LNCaP clone FGC (cell line): ENCODE data around the gene ZNF660.

Experiments
- DNase-seq: peaks from one replicate; pipeline ENCODE4 v3.0.0-alpha.2; 2011; ENCODE audit warnings: low read depth
- H3K4me3 ChIP-seq: 2 replicates; pipeline ENCODE4 v1.5.1; 2011; ENCODE audit warnings: mild to moderate bottlenecking, low read depth, low read length, control low read depth
- CTCF ChIP-seq: IDR thresholded peaks from 2 replicates; pipeline ENCODE4 v1.5.1; 2012; ENCODE audit warnings: mild to moderate bottlenecking; ENCODE audit not compliant: control insufficient read depth, insufficient read depth; ENCODE audit errors: extremely low read depth

ZNF660 gene

GRCh38 chr3:44601749-44602148, 17.0 kb downstream of the ZNF660 start:
- no peak for DNase-seq
- H3K4me3 ChIP-seq: no peak overlapping the region
- no peak for TF ChIP-seq CTCF

GRCh38 chr3:44612678-44613077, 27.9 kb downstream of the ZNF660 start:
- DNase-seq: no peak

GRCh38 chr3:44624749-44625480, 40.2 kb downstream of the ZNF660 start, which contains the start of gene ZNF197:
Gene ZNF197, plus strand, starts transcription at chr3:44625036. Its CDS starts 4,119 bp downstream, at chr3:44629155.
- DNase-seq: peak; percentile 72
- no peak for TF ChIP-seq CTCF
- H3K4me3 ChIP-seq: peak within 1 kb of the TSS; percentile 83

More at GRCh38 chr3:44612678-44613077, 27.9 kb downstream of the ZNF660 start:
- no peak for TF ChIP-seq CTCF
- H3K4me3 ChIP-seq: no peak overlapping the region

GRCh38 chr3:44628716-44629115, 44.0 kb downstream of the ZNF660 start:
- TF ChIP-seq CTCF: no peak
- no peak for DNase-seq

GRCh38 chr3:44632193-44632592, 47.4 kb downstream of the ZNF660 start:
- DNase-seq: no peak
- H3K4me3 ChIP-seq: no peak overlapping the region
- TF ChIP-seq CTCF: no peak

More at GRCh38 chr3:44628716-44629115, 44.0 kb downstream of the ZNF660 start:
- H3K4me3 ChIP-seq: no peak overlapping the region

GRCh38 chr3:44642337-44642736, 57.6 kb downstream of the ZNF660 start:
- no peak for TF ChIP-seq CTCF
- no peak overlapping the region for H3K4me3 ChIP-seq
- no peak for DNase-seq

GRCh38 chr3:44643024-44643423, 58.3 kb downstream of the ZNF660 start:
- DNase-seq: no peak
- TF ChIP-seq CTCF: no peak
- no peak overlapping the region for H3K4me3 ChIP-seq
